Temporal lobe (tissue), 1 donor: Measurements from ENCODE around the gene C4orf17. TPM values are rescaled to one million over a fixed set of nuclear protein-coding genes. Genes with fewer than 3 reads are reported as not detected.

Experiments used
- total RNA-seq: library from RNA; depleted of rRNA; stranded (reverse); fragments of >200 nt; gene quantifications from one replicate; pipeline ENCODE4 v1.2.3, GENCODE V29; 2014

The C4orf17 gene
- total RNA-seq, 1 donor from 2014 or later, result not detected

Other genes with a start within 250 kb of the C4orf17 start
- gene ADH1A, start 220.0 kb upstream of the C4orf17 start, total RNA-seq, result not detected
- gene ADH1B, start 189.6 kb upstream of the C4orf17 start, total RNA-seq, result under 0.01 TPM
- 0.25 TPM for gene ADH1C, start 158.3 kb upstream of the C4orf17 start, total RNA-seq
- not detected for gene ADH7, start 75.7 kb upstream of the C4orf17 start, total RNA-seq
- gene TRMT10A, start 53.0 kb downstream of the C4orf17 start, total RNA-seq, result 2.2 TPM
- gene MTTP, start 63.8 kb downstream of the C4orf17 start, total RNA-seq, result 2.0 TPM
- gene C4orf54, start 146.8 kb downstream of the C4orf17 start, total RNA-seq, result under 0.01 TPM